ENCODE measurements around the gene SDK1. TPM values are rescaled to one million over a fixed set of nuclear protein-coding genes. Genes with fewer than 3 reads are reported as not detected.

Gene SDK1
- total RNA-seq, 1 donor from 2014 or later: 225 TPM

DNA sequence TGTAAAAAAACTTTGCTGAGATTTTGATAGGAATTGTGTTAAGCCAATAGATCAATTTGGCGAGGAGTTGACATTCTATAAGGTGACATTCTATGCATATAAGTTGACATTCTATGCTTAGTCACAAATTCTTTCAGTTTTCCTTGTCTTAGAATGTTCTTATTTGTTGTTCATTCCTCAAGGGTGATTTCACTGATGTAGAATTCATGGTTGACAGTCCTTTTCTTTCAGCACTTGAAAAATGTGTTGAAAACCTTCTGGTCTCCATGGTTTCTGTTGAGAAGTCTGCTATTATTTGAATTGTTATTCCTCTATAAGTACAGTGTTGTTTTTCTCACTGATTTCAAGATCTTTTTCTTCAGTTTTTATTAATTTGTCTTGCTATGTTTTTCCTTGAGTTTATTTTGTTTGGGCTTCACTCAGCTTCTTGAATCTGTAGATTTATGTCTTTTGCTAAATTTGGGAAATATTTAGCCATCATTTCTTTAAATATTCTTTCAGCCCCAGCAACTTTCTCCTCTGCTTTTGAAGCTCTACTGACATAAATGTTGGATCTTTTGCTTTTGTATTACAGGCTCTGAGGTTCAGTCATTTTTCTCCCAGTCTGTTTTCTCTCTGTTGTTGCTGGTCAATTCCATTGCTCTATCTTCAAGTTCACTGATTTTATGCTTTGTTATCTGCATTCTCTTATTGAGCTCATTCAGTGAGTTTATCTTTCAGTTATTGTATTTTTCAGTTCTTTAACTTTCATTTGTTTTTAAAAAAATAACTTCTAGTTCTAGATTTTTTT is 154.9 kb downstream of the SDK1 start:
- Mint-ChIP-seq H3K36me3 (ENCODE audit: unreplicated experiment) (no peaks in the 10 kb centered on the region), H3K9me3 (ENCODE audit: unreplicated experiment) (peaks cover 5% of the 10 kb centered on the region), H3K4me1 (ENCODE audit: low read depth, unreplicated experiment) (peaks cover 25% of the 10 kb centered on the region), H3K27ac (ENCODE audit: unreplicated experiment) (no peak overlapping the region), H3K27me3 (ENCODE audit: unreplicated experiment) (no peaks in the 10 kb centered on the region), H3K4me3 (ENCODE audit: unreplicated experiment) (no peak overlapping the region)
- TF ChIP-seq, protein P1, sequence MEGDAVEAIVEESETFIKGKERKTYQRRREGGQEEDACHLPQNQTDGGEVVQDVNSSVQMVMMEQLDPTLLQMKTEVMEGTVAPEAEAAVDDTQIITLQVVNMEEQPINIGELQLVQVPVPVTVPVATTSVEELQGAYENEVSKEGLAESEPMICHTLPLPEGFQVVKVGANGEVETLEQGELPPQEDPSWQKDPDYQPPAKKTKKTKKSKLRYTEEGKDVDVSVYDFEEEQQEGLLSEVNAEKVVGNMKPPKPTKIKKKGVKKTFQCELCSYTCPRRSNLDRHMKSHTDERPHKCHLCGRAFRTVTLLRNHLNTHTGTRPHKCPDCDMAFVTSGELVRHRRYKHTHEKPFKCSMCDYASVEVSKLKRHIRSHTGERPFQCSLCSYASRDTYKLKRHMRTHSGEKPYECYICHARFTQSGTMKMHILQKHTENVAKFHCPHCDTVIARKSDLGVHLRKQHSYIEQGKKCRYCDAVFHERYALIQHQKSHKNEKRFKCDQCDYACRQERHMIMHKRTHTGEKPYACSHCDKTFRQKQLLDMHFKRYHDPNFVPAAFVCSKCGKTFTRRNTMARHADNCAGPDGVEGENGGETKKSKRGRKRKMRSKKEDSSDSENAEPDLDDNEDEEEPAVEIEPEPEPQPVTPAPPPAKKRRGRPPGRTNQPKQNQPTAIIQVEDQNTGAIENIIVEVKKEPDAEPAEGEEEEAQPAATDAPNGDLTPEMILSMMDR (IDR thresholded peaks at IDR 0.05; ENCODE audit: partially characterized antibody, unreplicated experiment): no peak
- DNase-seq: no peak

DNA sequence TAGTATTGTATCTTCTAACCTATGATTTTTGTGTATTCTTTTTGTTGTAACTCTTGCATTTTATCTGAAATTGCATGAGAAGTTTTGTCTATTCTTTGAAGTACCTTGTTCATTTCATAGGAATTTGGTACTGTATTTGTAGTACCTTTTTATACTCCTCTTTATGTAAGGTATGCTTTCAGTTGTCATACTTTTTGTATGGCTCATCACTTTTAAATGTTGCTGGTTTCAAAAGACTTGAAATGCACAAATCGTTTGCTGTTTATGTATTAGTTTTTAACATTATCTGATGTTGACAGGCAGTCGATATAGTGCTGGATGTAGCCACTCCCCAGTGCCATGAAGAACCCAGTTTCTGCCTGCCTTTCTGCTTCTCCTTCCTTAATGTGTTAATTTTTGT is 158.1 kb downstream of the SDK1 start:
- no peak for DNase-seq
- peaks cover 8% of the 10 kb centered on the region for H3K36me3 Mint-ChIP-seq (ENCODE audit: unreplicated experiment)
- H3K27ac Mint-ChIP-seq (ENCODE audit: unreplicated experiment): no peak overlapping the region
- no peak overlapping the region for H3K4me3 Mint-ChIP-seq (ENCODE audit: unreplicated experiment)
- TF ChIP-seq, protein P1 (IDR thresholded peaks at IDR 0.05; ENCODE audit: partially characterized antibody, unreplicated experiment): no peak
- H3K27me3 Mint-ChIP-seq (ENCODE audit: unreplicated experiment): peaks cover 3% of the 10 kb centered on the region
- peaks cover 8% of the 10 kb centered on the region for H3K9me3 Mint-ChIP-seq (ENCODE audit: unreplicated experiment)
- peaks cover 23% of the 10 kb centered on the region for H3K4me1 Mint-ChIP-seq (ENCODE audit: low read depth, unreplicated experiment)

DNA sequence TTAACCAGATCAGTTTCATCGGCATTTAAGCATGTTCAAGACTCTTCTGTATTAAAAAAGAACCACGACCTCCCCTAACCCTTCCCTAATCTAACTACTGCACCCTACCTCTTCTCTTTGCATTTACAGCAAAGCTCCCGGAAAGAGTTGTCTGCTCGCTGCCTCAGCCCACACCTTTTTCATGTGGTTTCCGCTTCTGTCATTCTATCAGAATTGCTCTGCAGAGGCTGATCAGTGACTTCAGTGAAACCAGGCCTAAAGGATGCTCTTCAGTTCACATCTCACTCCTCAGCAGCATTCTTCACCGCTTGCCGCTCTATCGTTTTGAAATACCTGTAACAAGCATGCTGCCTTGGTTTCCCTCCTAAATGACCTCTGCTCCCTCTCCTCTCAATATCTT is 160.9 kb downstream of the SDK1 start:
- peaks cover 6% of the 10 kb centered on the region for H3K9me3 Mint-ChIP-seq (ENCODE audit: unreplicated experiment)
- H3K36me3 Mint-ChIP-seq (ENCODE audit: unreplicated experiment): peaks cover 8% of the 10 kb centered on the region
- no peak overlapping the region for H3K4me3 Mint-ChIP-seq (ENCODE audit: unreplicated experiment)
- no peak overlapping the region for H3K27ac Mint-ChIP-seq (ENCODE audit: unreplicated experiment)
- TF ChIP-seq, protein P1 (IDR thresholded peaks at IDR 0.05; ENCODE audit: partially characterized antibody, unreplicated experiment): no peak
- no peak for DNase-seq
- H3K27me3 Mint-ChIP-seq (ENCODE audit: unreplicated experiment): peaks cover 5% of the 10 kb centered on the region
- peaks cover 23% of the 10 kb centered on the region for H3K4me1 Mint-ChIP-seq (ENCODE audit: low read depth, unreplicated experiment)

DNA sequence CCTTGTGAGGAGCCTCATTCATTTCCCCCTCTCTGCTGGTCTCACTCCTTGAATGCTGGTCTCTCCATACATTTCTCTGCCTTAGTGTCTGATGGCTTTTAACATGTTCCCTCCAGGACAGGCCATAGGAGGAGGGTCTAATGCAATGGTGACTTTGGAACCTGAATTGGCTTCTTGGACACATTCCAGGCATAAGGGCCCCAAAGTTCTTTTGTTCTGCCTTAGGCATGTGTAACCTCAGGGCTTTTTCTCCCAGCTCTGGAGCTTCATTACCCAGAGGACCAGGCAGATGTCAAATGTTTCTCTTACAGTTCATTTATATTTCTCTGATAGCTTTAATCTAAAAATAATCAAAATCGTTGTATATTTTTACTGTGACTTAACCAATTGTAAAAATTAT is 162.6 kb downstream of the SDK1 start:
- Mint-ChIP-seq H3K4me1 (ENCODE audit: low read depth, unreplicated experiment) (peaks cover 23% of the 10 kb centered on the region), H3K27me3 (ENCODE audit: unreplicated experiment) (peaks cover 5% of the 10 kb centered on the region), H3K27ac (ENCODE audit: unreplicated experiment) (no peak overlapping the region), H3K4me3 (ENCODE audit: unreplicated experiment) (no peak overlapping the region), H3K36me3 (ENCODE audit: unreplicated experiment) (peaks cover 8% of the 10 kb centered on the region), H3K9me3 (ENCODE audit: unreplicated experiment) (peaks cover 6% of the 10 kb centered on the region)
- TF ChIP-seq, protein P1 (IDR thresholded peaks at IDR 0.05; ENCODE audit: partially characterized antibody, unreplicated experiment): no peak
- no peak for DNase-seq

DNA sequence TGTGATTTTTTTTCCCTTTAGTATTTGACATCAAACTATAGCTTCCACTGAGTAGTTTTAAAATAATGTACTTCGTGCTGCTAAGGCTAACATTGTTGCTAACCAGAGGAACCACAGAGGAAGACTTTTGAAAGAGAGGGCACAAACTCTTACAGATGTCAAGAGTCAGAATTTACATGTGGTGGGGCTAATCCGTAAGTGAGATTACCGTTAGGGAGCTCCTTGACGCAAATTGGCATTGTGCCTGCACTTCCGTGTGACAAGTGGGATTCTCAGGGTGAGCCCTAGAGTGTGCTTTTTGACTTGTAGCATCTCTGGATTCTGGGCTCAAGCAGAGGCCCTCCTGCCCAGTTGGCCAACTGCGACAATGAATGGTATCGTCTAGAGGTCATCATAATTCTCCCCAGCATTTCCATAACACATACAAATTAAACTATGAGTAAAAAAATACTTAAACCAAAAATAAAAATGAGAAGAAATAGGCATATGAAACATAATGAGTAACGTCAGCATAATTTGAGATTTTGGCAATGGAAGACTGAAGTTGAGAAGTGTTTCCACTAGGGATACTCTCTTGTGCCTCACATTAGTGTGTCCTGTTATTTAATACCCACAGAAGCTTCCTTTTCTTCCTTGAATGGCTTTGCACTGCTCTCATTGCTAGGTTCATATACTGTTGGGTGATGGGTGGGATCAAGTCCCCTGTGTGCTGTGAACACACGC is 164.0 kb downstream of the SDK1 start:
- Mint-ChIP-seq H3K27ac (ENCODE audit: unreplicated experiment) (peak overlapping the region; percentile 53), H3K4me1 (ENCODE audit: low read depth, unreplicated experiment) (peaks cover 23% of the 10 kb centered on the region), H3K36me3 (ENCODE audit: unreplicated experiment) (peaks cover 8% of the 10 kb centered on the region), H3K27me3 (ENCODE audit: unreplicated experiment) (peaks cover 9% of the 10 kb centered on the region), H3K4me3 (ENCODE audit: unreplicated experiment) (no peak overlapping the region), H3K9me3 (ENCODE audit: unreplicated experiment) (peaks cover 6% of the 10 kb centered on the region)
- no peak for DNase-seq
- TF ChIP-seq, protein P1 (IDR thresholded peaks at IDR 0.05; ENCODE audit: partially characterized antibody, unreplicated experiment): no peak
